Measurements from ENCODE around the gene TMEM176A. TPM values are rescaled to one million over a fixed set of nuclear protein-coding genes. Genes with fewer than 3 reads are reported as not detected.

The TMEM176A gene
- polyA plus RNA-seq, 2 of the 4 experiments (the other 2 are of a cell fraction) = 0.05 TPM; not detected in 1

DNA sequence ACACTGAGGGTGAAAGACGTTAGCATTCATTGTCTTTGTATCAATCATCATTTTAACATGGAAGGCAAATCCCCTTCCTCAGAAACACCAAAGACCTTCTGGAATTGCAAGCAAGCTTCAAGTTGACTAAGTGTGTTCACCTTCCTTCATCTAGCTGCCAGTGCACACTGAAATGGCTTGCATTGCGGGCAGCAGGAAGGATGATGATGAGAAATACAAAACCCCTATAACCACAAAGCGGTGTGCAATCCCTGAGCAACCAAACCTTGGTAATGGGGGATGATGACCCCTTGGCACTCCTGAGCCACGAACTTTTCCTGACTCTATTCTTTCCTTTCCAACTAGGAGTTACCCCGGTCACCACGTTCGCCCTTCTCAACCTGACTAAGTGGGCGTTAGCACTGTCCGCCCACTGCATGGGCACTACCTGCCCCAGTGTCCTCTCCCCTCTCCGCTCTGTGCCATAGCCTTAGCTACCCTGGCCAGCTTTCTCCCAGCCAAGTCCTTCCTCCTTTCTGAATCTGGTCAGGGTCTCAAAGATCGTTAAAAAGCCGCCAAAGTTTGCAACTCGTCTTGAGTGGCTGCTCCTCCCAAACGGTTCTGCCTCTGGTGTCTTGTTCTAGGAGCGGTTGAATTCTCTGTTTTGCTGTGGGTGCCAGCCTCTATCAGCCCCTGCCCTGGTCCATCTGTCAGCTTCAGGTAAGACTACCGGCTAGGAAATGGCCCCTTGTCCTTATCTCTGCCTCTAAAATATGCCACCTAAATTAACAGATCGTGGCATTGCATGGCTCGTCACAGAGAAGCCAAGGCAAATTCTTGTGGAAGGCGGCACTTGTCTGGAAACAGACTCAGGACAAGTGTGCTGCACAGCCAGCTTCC, 51.2 kb downstream of the TMEM176A start:
- Histone ChIP-seq H3K4me3 (no peak overlapping the region), H3K4me2 (no peak overlapping the region), H3K27ac (no peak overlapping the region), H3K9me3 (no peaks in the 10 kb centered on the region), H3K4me1 (no peaks in the 10 kb centered on the region)
- no peak for ATAC-seq
- ChIA-PET CTCF (interaction anchor here (0.9 kb wide), 1 partner anchor 47 kb away, joined by 3 read pairs; no protein-coding TSS in a partner anchor), POLR2A (no interaction called here)
- TF ChIP-seq SMC3 (IDR thresholded peaks at IDR 0.05) (no peak), ATOH8 (CRISPR knock-in tag; IDR thresholded peaks at IDR 0.05; ENCODE audit: low read depth) (no peak), JUNB (IDR thresholded peaks at IDR 0.05) (no peak), MAZ (IDR thresholded peaks at IDR 0.05; ENCODE audit: borderline replicate concordance, low read depth, low read length) (no peak), ESRRA (IDR thresholded peaks at IDR 0.05; ENCODE audit: borderline replicate concordance, low read length) (no peak), BCL3 (IDR thresholded peaks at IDR 0.05) (no peak), HOXB5 (CRISPR knock-in tag; IDR thresholded peaks at IDR 0.05) (no peak), BHLHE40 (IDR thresholded peaks at IDR 0.05; ENCODE audit: low read depth, low read length) (no peak), ZSCAN20 (CRISPR knock-in tag; IDR thresholded peaks at IDR 0.05) (no peak), POLR2A (IDR thresholded peaks at IDR 0.05; ENCODE audit: low read length) (no peak), PHF8 (IDR thresholded peaks at IDR 0.05; ENCODE audit: borderline replicate concordance, low read depth) (no peak), CBX2 (IDR thresholded peaks at IDR 0.05; ENCODE audit: borderline replicate concordance, low read depth) (no peak), CHD4 (IDR thresholded peaks at IDR 0.05; ENCODE audit: borderline replicate concordance) (no peak)
- TF ChIP-seq, protein P1, sequence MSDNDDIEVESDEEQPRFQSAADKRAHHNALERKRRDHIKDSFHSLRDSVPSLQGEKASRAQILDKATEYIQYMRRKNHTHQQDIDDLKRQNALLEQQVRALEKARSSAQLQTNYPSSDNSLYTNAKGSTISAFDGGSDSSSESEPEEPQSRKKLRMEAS (IDR thresholded peaks at IDR 0.05) = no peak
- FAIRE-seq = no peak
- WGBS (ENCODE audit: missing lambda C conversion rate) = 19% methylated on average over 19 of the region's 19 CpGs
- no peak for DNase-seq (ENCODE audit: low read depth in 1 of 2, low spot score in 1 of 2)

DNA sequence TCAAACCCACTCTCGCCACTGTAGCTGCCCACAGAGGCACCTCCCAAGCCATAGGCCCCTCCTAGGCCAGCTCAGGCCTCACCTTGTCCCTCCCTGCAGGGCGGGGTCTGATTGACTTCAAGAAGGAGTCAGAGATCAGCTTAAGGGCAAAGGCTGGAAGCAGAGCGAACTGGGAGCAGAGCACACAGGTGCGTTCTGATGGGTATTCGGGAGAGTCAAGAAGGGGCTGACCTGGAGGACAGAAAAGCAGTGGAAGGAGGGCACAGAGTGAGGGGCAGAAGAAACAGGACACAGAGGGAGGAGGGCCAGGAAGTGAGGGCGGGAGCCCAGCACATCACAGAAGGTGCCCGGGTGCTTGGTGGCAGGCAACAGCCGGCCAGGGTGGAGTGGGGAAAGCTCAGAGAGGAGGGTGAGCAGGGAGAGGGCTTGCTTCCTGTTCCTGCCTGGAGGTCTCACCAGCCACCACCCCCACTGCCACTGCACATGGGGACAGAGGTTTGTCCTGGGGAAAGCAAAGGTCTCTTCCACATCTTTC, 51.9 kb downstream of the TMEM176A start, which contains the start of gene AOC1:
Gene AOC1, plus strand, starts transcription at position 147 of the 535 bp plus-strand sequence. CDS start 3,954 bp downstream, outside the sequence.
- ChIA-PET POLR2A (no interaction called here), CTCF (interaction anchor here (0.9 kb wide), 1 partner anchor 46 kb away, joined by 3 read pairs; no protein-coding TSS in a partner anchor)
- Histone ChIP-seq H3K4me1 (no peaks in the 10 kb centered on the region), H3K27ac (no peak within 1 kb of the TSS), H3K4me2 (no peak within 1 kb of the TSS), H3K4me3 (no peak within 1 kb of the TSS), H3K9me3 (no peaks in the 10 kb centered on the region)
- 0 out of 6 replicates have a peak, but pooled peaks of 1 of the 2 experiments have one; percentile 22 for ATAC-seq
- TF ChIP-seq FOXS1 (CRISPR knock-in tag; IDR thresholded peaks at IDR 0.05) = no peak
- TF ChIP-seq POLR2AphosphoS2 (conservative IDR thresholded peaks at IDR 0.05; ENCODE audit: low read length) = no peak
- no peak for TF ChIP-seq CTCF (IDR thresholded peaks at IDR 0.05)
- no peak for TF ChIP-seq CBX2 (IDR thresholded peaks at IDR 0.05; ENCODE audit: borderline replicate concordance, low read depth)
- TF ChIP-seq, protein P2, sequence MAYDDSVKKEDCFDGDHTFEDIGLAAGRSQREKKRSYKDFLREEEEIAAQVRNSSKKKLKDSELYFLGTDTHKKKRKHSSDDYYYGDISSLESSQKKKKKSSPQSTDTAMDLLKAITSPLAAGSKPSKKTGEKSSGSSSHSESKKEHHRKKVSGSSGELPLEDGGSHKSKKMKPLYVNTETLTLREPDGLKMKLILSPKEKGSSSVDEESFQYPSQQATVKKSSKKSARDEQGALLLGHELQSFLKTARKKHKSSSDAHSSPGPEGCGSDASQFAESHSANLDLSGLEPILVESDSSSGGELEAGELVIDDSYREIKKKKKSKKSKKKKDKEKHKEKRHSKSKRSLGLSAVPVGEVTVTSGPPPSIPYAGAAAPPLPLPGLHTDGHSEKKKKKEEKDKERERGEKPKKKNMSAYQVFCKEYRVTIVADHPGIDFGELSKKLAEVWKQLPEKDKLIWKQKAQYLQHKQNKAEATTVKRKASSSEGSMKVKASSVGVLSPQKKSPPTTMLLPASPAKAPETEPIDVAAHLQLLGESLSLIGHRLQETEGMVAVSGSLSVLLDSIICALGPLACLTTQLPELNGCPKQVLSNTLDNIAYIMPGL (CRISPR knock-in tag; IDR thresholded peaks at IDR 0.05; ENCODE audit: borderline replicate concordance) = no peak
- TF ChIP-seq POLR2A (IDR thresholded peaks at IDR 0.05; ENCODE audit: low read length) = no peak
- TF ChIP-seq BHLHE40 (IDR thresholded peaks at IDR 0.05; ENCODE audit: low read depth, low read length) = no peak
- no peak for TF ChIP-seq MAFK (IDR thresholded peaks at IDR 0.05; ENCODE audit: partially characterized antibody)
- no peak for TF ChIP-seq HOXB13 (CRISPR knock-in tag; IDR thresholded peaks at IDR 0.05; ENCODE audit: low read depth)
- no peak for TF ChIP-seq HDAC2 (IDR thresholded peaks at IDR 0.05)
- no peak for TF ChIP-seq NR3C1 (IDR thresholded peaks at IDR 0.05)
- TF ChIP-seq CEBPB (IDR thresholded peaks at IDR 0.05) = no peak
- no peak for TF ChIP-seq HOXB5 (CRISPR knock-in tag; IDR thresholded peaks at IDR 0.05)
- no peak for TF ChIP-seq GATA3 (IDR thresholded peaks at IDR 0.05; ENCODE audit: borderline replicate concordance)
- TF ChIP-seq EP300 (IDR thresholded peaks at IDR 0.05) = no peak
- no peak for TF ChIP-seq MAZ (IDR thresholded peaks at IDR 0.05; ENCODE audit: borderline replicate concordance, low read depth, low read length)
- 19% methylated on average over 8 of the region's 8 CpGs for WGBS (ENCODE audit: missing lambda C conversion rate)
- FAIRE-seq = no peak
- no peak for DNase-seq (ENCODE audit: low read depth in 1 of 2, low spot score in 1 of 2)

All from A549 (cell line).